Subcutaneous adipose tissue (tissue), 4 donors: Measurements from ENCODE around the gene WT1. TPM values are rescaled to one million over a fixed set of nuclear protein-coding genes. Genes with fewer than 3 reads are reported as not detected.

ENCODE experiments used
- CTCF ChIP-seq: fragments of 450-650 bp; IDR thresholded peaks from one replicate; pipeline ENCODE4 v1.5.1; 2016; ENCODE audit warnings: low read depth, mild to moderate bottlenecking, control low read depth, antibody characterized with exemption, moderate library complexity
- total RNA-seq, 4 donors: library from RNA; depleted of rRNA; stranded (reverse); fragments of >200 nt; gene quantifications; one replicate each; pipeline ENCODE4 v1.1.0, GENCODE V29; 2016

The WT1 gene
- total RNA-seq, 4 donors from 2014 or later = 0.82 TPM; not detected in 3

DNA sequence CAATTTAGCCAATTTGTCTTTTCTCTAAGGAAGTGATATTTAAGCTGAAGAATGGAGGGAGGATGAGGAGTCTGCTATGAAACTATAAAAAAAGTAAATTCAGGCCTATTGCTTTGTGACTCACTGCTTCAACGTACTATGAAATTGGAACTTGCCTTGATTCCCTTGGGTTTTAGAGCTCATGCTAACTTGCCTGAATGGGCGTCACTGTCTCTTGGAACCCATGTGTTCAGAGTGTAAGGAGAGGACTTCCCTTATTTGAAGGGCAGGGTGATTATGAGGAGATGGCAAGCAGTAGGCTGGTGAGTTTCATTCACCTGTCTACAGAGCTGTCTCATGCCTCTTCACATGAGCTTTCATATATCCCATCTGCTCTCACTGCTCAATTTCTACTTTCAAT is 28.7 kb upstream of the WT1 start:
- no peak for TF ChIP-seq CTCF

DNA sequence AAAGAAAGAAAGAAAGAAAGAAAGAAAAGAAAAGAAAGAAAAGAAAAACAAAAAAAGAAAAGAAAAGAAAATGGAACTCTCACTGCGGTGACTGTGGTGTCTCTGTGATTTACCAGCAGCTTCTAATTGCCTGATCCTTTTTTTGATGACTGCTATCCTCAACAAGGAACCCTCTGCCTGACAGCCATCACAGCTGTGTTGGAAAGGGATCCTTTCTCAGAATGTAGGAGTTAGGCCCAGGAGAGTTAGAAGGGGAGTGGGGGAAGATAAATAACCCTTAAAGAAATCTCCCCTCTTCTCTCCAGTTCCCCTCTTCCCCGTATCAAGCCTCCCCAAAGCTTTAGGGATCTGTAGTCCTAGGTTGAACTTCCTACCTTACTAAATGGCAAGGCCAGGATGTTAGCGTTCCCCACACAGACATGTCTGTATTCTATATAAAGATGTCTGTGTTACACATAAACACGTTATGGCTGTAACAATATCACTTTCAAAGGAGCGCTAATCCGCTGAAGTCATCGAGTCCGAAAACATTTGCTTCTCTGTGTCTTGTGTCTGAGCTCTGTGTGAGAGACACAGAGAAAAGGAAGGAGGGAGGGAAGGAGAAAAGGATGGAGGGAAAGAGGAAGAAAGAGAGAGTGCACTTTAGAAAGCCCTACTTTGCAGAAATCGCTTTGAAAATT is 26.8 kb upstream of the WT1 start:
- no peak for TF ChIP-seq CTCF

DNA sequence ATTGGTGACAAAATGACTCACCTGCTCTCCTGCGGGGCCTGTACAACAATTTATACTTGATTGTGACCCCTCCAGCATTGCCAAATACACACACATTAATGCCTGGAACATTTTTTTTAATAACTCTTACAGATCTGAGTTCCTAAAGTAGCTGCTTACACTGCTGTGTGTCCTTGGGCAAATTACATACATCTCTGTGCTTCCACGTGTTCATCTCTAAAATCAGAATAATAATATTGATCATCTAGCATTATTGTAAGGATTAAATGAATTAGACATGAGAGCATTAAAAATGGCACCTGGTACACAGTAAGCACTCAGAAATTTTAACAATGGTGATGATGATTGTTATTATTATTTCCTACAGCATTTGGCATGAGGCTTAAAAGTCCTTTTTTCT is 21.5 kb upstream of the WT1 start:
- TF ChIP-seq CTCF = no peak

DNA sequence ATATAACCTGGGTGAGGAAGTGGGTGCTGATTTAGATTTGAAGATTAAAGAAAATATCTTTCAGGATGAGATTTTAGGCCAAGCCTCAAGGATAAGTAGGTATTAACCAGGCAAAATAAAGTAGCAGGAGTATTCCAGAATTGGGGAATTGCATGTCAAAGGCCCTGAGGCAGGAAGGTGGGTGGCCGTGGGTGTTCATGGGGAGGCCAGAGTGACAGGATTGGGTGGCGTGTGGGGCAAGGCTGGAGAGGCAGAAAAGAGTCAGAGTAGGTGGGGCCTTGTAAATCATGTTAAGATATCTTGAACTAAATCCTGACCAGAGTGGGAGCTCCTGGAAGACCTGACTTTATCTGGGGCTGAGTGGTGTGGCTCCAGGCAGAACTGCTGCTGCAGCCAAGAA is 19.7 kb upstream of the WT1 start:
- no peak for TF ChIP-seq CTCF

DNA sequence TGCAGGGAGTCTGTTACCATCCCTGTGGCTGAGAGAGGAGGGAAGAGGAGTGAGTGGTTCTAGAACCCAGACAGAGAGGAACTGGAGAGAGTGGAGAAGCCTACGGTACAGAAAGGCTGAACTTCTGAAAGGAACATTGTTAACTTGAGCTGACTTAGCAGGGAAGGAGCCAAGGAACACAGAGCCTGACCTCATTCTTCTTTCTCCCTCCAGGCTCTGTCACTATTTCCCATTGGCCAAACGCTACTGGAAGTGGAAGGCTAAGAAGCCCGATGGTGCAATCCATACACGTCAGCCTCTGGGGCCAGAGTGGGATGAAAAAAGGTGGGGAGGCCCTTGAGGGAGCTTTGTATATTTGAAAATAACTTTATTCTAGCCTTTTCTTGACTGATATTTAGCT is 16.5 kb upstream of the WT1 start:
- TF ChIP-seq CTCF = no peak

- TF ChIP-seq CTCF = no peak
Observed at GRCh38 chr11:32450372-32450771, 15.0 kb upstream of the WT1 start.

DNA sequence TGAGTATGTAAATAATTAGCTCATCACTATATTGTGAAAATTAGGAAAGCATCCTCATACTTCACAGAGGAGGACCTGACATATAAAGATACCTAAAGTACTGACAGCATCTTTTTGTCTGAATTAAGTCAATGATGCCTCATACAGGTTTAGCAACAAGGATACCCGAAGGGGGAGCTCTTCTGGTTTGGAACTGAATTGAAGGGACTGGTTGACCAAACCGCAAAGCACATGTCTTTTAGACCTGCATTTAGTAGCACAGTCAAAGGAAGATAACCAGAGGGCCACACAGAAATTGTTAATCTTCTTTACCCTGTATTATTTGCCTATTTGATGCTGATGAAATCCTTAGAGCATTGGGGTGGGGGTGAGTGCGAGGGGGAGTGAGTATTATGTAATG is 12.9 kb upstream of the WT1 start:
- no peak for TF ChIP-seq CTCF
